ENCODE data around the gene LRRC37B. TPM values are rescaled to one million over a fixed set of nuclear protein-coding genes. Genes with fewer than 3 reads are reported as not detected.
"Not testable (repeated sequence)": the region's sequence is repeated elsewhere in the genome, so short reads cannot be mapped to it uniquely, and the experiment has no call there.

The LRRC37B gene
- total RNA-seq, 2 donors from 2014 or later = 18.3 to 27.9 TPM

DNA sequence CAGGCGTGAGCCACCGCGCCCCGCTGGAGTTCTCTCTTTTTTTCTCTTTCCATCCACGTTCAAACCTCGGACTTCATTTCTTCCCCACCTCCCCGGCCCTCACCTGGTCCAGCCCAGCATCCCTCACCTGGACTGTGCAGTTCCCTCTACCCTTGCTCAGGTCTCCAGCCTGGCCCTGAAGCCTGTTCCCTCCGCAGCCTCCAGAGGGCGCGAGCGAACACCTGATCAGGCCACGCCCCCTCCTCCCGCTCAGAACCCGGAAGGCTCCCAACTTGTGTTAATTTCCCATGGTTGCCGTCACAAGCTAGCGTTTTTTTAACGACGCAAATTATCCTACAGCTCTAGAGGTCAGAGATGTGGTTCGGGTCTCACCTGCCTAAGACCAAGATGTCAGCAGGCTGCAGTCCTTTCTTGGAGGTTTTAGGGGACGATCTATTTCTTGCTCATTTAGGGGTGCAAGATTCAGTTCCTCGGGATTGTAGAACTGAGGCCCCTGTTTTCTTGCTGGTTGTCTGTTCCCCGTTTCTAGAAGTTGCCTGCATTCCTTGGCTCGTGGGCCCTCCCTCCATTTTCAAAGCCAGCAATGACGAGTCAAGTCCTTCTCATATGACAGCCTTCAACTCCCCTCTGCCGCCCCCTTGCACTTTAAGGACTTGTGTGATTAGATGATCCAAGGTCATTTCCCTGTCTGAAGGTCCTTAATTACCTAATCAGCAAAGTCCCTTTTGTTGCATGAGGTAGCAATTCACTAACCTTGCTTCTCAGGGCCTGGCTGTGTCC, 59.9 kb downstream of the LRRC37B start:
- not testable (repeated sequence) for H3K9me3 Mint-ChIP-seq, H3K36me3 Mint-ChIP-seq
- peak; percentile 56 to 79 for DNase-seq (ENCODE audit: low spot score in 2 of 2)
- peak; percentile 91 to 94 for ATAC-seq
- peak overlapping the region in 1 of 2 donors; percentile 69 for H3K27ac Mint-ChIP-seq

- ATAC-seq; H3K27ac Mint-ChIP-seq; H3K9me3 Mint-ChIP-seq; H3K36me3 Mint-ChIP-seq; DNase-seq (ENCODE audit: low spot score in 2 of 2): not testable (repeated sequence)
Observed at GRCh38 chr17:32069067-32069466, 61.9 kb downstream of the LRRC37B start.

- ATAC-seq = peak; percentile 96 to 98
- H3K9me3 Mint-ChIP-seq; H3K36me3 Mint-ChIP-seq; H3K27ac Mint-ChIP-seq; DNase-seq (ENCODE audit: low spot score in 2 of 2): not testable (repeated sequence)
Observed at GRCh38 chr17:32071961-32072360, 64.8 kb downstream of the LRRC37B start.

GRCh38 chr17:32073131-32073530, 65.9 kb downstream of the LRRC37B start:
- not testable (repeated sequence) for ATAC-seq; H3K9me3 Mint-ChIP-seq; H3K27ac Mint-ChIP-seq; DNase-seq (ENCODE audit: low spot score in 2 of 2); H3K36me3 Mint-ChIP-seq

GRCh38 chr17:32079753-32080152, 72.6 kb downstream of the LRRC37B start:
- not testable (repeated sequence) for H3K36me3 Mint-ChIP-seq, H3K9me3 Mint-ChIP-seq
- DNase-seq (ENCODE audit: low spot score in 2 of 2) = peak; percentile 64 to 82
- H3K27ac Mint-ChIP-seq = peak overlapping the region; percentile 65 to 72
- ATAC-seq = peak; percentile 97 to 99

DNA sequence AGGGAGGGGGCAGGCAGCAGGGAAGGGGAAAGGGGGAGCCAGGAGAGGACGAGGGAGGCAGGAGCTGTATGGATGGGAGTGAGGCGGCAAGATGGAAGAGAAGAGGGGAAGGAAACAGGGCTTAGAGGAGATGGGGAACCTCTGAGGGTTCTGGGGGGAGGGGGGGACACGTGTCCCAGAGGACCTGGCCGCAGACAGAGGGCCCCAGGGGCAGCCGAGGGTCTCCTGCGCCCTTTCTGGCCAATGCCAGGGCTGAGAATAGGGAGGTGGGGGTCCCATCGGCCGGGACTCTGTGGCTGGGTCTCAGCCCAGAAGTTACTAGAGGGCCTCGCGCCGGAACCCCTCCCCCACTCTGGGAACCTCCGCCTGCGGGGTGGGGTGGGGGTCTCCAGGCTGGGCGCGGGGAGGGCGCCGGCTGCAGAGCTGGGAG, 76.4 kb downstream of the LRRC37B start:
- ATAC-seq = peak in 1 of 2 donors; percentile 1
- H3K9me3 Mint-ChIP-seq; H3K36me3 Mint-ChIP-seq; DNase-seq (ENCODE audit: low spot score in 2 of 2): not testable (repeated sequence)
- H3K27ac Mint-ChIP-seq = peak overlapping the region in 1 of 2 donors; percentile 65

- not testable (repeated sequence) for H3K9me3 Mint-ChIP-seq, H3K27ac Mint-ChIP-seq
- peak in 1 of 2 donors; percentile 22 for ATAC-seq
Observed at GRCh38 chr17:32084003-32084941, 77.1 kb downstream of the LRRC37B start.

GRCh38 chr17:32084942-32085829, 78.0 kb downstream of the LRRC37B start:
- H3K27ac Mint-ChIP-seq; ATAC-seq; H3K36me3 Mint-ChIP-seq; DNase-seq (ENCODE audit: low spot score in 2 of 2); H3K9me3 Mint-ChIP-seq: not testable (repeated sequence)

More at GRCh38 chr17:32084003-32084941, 77.1 kb downstream of the LRRC37B start:
- not testable (repeated sequence) for H3K36me3 Mint-ChIP-seq; DNase-seq (ENCODE audit: low spot score in 2 of 2)

DNA sequence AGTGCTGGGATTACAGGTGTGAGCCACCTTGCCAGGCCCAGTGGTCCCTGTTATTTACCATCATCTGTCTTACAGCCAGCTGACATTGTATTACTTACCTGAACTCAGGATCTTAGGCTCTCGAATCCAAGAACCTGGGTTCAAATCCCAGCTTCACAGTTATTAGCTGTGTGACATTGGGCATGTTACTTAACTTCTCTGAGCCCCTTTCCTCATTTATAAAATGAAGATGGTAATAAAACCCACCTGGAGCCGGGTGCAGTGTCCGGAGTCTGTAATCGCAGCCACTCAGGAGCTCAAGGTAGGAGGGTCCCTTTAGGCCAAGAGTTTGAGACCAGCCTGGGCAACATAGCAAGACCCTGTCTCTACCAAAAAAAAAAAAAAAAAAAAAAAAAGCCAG, 79.7 kb downstream of the LRRC37B start:
- not testable (repeated sequence) for H3K36me3 Mint-ChIP-seq; ATAC-seq; H3K27ac Mint-ChIP-seq; H3K9me3 Mint-ChIP-seq; DNase-seq (ENCODE audit: low spot score in 2 of 2)

DNA sequence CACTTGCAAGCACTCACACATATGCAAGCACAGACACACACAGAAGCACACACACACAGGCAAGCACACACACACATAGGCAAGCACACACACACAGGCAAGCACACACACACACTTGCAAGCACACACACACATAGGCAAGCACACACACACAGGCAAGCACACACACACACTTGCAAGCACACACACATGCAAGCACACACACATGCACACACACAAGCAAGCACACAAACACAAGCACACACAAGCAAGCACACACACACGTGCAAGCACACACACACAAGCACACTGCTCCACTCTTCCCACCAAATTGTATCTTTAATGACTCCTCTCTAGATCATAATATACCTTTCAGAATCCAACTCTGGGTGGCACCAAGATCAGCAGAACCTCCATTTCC, 84.9 kb downstream of the LRRC37B start:
- not testable (repeated sequence) for H3K36me3 Mint-ChIP-seq; ATAC-seq; DNase-seq (ENCODE audit: low spot score in 2 of 2); H3K9me3 Mint-ChIP-seq; H3K27ac Mint-ChIP-seq

DNA sequence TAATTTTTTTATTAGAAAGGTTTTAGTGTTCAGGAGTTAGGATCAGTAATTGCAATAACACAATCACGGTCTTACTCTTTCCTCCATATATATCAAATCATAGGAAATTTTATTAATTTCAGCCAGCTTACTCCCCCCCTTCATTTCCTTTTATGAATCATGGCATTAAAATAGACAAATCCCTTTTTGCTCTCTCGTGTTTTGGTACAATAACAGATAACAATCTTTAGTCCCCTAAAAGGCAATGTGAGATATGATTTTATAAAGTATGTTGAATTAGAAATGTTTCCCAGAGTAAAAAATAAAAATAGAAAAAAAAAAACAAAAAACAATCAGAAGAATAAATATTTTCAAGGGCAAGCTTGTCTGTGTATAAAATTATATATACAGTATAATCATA, 92.5 kb downstream of the LRRC37B start:
- no peaks in the 10 kb centered on the region for H3K9me3 Mint-ChIP-seq
- ATAC-seq (no peak), DNase-seq (ENCODE audit: low spot score in 2 of 2) (no peak)
- no peaks in the 10 kb centered on the region for H3K36me3 Mint-ChIP-seq
- no peak overlapping the region for H3K27ac Mint-ChIP-seq

GRCh38 chr17:32100323-32100722, 93.1 kb downstream of the LRRC37B start:
- not testable (repeated sequence) for ATAC-seq; DNase-seq (ENCODE audit: low spot score in 2 of 2); H3K36me3 Mint-ChIP-seq; H3K9me3 Mint-ChIP-seq; H3K27ac Mint-ChIP-seq

- no peak for ATAC-seq
- H3K9me3 Mint-ChIP-seq = no peaks in the 10 kb centered on the region
- H3K27ac Mint-ChIP-seq = no peak overlapping the region
- H3K36me3 Mint-ChIP-seq = no peaks in the 10 kb centered on the region
- DNase-seq (ENCODE audit: low spot score in 2 of 2) = peak in 1 of 2 donors; percentile 21
Observed at GRCh38 chr17:32100971-32101631, 93.9 kb downstream of the LRRC37B start.

DNA sequence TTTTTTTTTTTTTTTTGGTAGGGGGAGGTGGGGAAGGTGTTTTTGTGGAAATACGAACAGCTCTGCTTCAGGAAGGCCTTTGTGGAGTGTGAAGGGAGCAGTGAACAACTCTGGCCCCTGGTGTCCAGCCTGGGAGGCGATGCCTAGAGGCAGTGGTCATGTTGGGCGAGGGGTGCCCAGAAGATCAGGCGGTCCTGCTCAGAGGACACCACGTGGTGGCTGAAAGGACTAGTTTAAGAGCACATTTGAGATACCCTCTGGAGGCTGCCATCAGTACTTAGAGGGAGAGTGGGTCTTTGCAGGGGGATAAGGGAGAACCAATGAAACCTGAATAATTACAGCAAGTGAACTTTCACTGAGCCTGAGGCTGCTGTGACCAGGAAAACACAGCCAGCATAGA, 95.0 kb downstream of the LRRC37B start:
- ATAC-seq (no peak), DNase-seq (ENCODE audit: low spot score in 2 of 2) (peak in 1 of 2 donors; percentile 28)
- H3K36me3 Mint-ChIP-seq = no peaks in the 10 kb centered on the region
- H3K9me3 Mint-ChIP-seq = no peaks in the 10 kb centered on the region
- no peak overlapping the region for H3K27ac Mint-ChIP-seq

GRCh38 chr17:32102646-32103186, 95.5 kb downstream of the LRRC37B start:
- Mint-ChIP-seq H3K9me3 (no peaks in the 10 kb centered on the region), H3K36me3 (no peaks in the 10 kb centered on the region), H3K27ac (no peak overlapping the region)
- no peak for DNase-seq (ENCODE audit: low spot score in 2 of 2)
- no peak for ATAC-seq

All from activated naive CD4-positive, alpha-beta T cell treated with anti-CD3 and anti-CD28 coated beads, Interleukin-2, amount 50 U/mL, for 72 hours (primary cell).